Limb (tissue), 2 donors: ENCODE measurements around the gene AOC2.
"Not testable (repeated sequence)": the region's sequence is repeated elsewhere in the genome, so short reads cannot be mapped to it uniquely, and the experiment has no call there.

Experiments
- DNase-seq, 2 donors: peaks; one replicate each; pipeline ENCODE4 v3.0.0-alpha.2; 2016; ENCODE audit errors: extremely low spot score in 2 of 2

The AOC2 gene

DNA sequence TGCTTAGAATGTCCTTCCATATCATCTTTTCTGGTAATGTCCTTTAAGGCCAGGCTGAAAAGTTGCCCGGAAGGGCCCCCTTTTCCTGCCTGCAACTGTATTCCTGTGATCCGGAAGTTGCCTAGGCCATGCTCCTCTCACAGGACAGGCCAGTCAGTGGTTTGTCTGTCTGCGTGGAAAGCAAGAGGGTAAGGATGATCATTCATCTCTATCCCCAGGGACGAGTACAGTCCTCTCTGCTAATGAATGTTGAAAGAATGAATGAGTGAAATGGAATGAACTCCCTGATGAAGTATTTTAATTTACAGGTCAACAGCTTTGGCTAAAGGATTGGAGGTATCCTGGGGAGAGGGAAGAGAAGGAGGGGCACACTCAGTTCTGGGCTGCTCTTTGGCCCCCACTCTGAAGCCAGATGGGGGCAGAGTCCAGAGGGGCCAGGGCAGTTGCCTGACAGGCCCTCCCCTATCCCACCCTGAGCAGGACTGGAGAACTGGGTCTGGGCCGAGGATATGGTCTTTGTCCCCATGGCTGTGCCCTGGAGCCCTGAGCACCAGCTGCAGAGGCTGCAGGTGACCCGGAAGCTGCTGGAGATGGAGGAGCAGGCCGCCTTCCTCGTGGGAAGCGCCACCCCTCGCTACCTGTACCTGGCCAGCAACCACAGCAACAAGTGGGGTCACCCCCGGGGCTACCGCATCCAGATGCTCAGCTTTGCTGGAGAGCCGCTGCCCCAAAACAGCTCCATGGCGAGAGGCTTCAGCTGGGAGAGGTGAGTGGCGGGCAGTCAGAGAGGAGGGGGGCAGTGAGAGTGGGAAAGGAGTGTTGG, 9.8 kb downstream of the AOC2 start:
- DNase-seq, result no peak

DNA sequence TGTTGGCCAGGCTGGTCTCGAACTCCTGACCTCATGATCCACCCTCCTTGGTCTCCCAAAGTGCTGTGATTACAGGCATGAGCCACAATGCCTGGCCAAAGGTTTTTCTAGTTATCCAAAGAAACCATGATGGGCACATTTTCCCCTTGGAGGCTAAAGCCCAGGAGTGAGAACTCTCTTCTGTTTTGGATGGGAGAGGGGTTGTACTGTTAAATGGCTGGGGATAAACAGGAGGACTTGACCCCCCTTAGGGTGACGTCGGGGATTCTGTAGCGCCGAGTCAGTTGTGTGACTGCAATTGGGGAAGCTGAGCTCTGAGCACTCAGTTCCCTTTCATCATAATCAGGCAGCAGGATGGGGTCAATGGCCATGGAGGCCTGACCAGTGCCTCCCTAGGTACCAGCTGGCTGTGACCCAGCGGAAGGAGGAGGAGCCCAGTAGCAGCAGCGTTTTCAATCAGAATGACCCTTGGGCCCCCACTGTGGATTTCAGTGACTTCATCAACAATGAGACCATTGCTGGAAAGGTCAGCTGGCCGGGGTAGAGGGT, 10.7 kb downstream of the AOC2 start:
- DNase-seq, result no peak

DNA sequence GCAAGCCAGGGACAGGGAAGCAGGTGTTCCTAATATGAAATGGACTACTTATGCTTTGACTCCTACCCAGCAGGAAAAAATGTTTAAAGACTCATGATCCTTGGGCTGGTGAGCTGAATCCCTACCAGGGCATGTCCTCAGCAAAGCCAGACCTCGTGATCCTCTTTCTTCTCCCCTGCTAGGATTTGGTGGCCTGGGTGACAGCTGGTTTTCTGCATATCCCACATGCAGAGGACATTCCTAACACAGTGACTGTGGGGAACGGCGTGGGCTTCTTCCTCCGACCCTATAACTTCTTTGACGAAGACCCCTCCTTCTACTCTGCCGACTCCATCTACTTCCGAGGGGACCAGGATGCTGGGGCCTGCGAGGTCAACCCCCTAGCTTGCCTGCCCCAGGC, 11.7 kb downstream of the AOC2 start:
- DNase-seq, result not testable (repeated sequence)

DNA sequence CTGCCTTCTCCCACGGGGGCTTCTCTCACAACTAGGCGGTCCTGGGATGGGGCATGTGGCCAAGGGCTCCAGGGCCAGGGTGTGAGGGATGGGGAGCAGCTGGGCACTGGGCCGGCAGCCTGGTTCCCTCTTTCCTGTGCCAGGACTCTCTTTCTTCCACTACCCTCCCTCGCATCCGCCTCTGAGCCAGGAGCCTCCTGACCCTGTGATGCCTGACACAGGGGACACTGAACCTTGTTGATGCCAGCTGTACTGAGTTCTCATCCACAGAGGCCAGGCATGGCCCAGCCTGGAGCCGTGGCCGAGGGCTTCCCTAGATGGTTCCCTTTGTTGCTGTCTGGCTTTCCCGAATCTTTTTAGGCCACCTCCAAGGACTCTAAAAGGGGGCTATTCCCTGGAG, 12.1 kb downstream of the AOC2 start:
- DNase-seq, result not testable (repeated sequence)

DNA sequence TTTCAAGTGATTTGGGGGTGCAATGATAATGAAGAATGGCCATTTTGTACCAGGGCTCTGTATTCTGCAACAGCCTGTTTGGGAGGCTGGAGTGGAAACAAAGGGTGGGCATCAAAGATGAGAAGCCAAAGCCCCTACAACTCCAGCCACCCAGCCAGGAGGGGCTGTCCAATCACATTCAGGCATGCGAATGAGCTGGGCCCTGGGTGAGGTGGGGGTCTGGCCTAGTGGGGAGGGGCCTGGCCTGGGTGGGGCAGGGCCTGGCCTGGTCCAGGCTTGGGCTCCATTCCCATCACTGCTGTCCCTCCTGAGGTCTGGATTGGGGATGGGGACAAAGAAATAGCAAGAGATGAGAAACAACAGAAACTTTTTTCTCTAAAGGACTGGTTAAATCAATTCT, 13.0 kb downstream of the AOC2 start:
- DNase-seq, result no peak

DNA sequence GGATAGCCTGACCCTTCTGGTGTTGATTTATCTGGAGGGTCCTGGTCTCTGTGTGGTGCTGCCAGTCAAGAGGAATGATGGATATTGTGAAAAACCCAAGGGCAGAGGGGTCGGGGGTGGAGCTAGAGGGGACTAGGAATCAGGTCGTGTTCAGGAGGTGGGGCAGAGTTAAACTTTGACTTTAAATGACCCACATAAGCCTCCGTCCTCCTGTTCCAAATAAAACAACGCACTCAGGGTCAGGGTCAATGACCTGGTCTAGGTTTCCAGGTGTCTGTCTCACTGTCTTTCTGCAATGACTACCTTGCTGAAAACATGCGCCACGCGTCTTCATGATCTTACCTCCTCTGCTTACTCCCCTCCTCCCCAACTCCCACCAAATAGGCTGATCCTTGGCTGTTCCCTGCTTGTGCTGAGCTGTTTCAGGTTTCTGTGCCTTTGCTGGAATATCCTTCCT, 21.3 kb downstream of the AOC2 start:
- no peak for DNase-seq

DNA sequence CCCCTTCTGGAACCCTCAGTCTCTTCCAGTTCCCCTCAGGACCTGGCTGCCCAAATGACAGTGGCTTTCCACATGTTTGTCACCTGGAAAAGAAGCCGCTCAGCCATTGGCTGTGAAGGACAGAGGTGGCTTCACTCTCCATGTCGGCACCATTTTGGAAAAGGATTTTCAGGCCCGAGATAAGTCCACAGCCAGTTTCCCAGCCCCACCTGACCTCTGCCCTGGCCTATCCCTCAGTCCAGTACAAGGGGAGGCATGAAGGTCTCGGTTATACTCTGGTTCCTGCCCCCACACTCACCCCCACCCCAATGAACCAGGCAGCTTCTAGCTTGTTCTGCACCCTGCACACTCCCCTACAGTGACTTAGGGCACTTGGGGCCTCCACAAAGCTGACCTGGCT, 21.8 kb downstream of the AOC2 start:
- no peak for DNase-seq

DNA sequence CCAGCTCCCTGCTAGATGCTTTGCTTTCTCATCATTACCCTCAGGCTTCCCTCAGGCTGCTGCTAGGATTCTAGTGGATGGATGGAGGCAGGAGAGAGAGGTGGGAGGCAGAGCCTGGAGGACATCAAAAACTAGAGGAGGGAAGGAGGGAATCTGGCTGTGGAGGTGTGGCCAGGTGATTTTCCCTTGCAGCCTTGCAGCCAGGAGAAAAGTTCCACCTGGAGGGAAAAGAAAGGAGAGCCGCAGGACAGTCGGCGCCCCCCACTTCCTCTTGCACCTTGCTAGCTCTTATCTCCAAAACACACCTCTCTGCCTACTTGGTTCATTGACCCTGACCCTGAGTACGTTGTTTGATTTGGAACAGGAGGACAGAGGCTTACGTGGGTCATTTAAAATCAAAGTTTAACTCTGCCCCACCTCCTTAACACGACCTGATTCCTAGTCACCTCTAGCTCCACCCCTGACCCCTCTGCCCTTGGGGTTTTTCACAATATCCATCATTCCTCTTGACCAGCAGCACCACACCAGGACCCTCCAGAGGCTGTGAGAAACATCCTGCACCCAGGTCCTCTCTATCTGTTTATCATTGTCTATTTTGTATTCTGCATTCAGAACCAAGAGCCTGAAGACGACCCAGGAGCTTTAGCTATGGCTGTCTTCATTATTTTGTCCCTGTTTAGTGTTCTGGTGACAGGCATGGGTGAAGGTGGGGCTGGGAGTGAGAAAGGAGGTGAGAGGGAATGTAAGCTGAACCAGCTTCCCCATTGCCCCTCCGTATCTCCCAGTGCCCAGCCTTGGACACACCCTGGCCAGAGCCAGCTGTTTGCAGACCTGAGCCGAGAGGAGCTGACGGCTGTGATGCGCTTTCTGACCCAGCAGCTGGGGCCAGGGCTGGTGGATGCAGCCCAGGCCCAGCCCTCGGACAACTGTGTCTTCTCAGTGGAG, 22.5 kb downstream of the AOC2 start:
- no peak for DNase-seq

DNA sequence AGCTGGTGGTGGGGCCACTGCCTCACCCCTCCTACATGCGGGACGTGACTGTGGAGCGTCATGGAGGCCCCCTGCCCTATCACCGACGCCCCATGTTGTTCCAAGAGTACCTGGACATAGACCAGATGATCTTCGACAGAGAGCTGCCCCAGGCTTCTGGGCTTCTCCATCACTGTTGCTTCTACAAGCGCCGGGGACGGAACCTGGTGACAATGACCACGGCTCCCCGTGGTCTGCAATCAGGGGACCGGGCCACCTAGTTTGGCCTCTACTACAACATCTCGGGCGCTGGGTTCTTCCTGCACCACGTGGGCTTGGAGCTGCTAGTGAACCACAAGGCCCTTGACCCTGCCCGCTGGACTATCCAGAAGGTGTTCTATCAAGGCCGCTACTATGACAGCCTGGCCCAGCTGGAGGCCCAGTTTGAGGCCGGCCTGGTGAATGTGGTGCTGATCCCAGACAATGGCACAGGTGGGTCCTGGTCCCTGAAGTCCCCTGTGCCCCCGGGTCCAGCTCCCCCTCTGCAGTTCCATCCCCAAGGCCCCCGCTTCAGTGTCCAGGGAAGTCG, 23.4 kb downstream of the AOC2 start:
- not testable (repeated sequence) for DNase-seq

DNA sequence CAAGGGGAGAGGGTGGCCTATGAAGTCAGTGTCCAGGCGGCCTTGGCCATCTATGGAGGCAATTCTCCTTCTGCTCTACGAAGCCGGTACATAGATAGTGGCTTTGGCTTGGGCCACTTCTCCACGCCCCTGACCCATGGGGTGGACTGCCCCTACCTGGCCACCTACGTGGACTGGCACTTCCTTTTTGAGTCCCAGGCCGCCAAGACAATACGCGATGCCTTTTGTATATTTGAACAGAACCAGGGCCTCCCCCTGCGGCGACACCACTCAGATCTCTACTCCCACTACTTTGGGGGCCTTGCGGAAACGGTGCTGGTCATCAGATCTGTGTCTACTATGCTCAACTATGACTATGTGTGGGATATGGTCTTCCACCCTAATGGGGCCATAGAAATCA, 24.0 kb downstream of the AOC2 start:
- DNase-seq, result no peak

DNA sequence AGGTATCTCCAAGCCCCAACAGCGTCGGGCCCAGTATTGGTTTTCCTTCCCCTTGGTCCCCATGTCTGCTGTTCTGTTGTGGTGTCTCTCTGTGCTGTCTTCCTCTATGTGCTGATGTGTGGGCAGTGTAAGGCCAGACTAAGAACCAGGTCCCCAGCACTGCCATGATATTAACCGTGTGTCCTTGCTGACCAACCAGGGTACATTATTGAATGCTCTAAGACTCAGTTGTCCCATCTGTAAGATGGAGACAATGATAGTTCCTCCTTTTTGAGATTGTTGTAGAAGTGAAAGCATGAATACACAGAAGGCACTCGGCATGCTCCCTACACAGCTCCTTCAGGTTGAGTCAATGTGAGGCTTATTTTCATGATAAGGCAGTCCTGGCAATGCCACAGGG, 27.3 kb downstream of the AOC2 start:
- DNase-seq, result no peak

DNA sequence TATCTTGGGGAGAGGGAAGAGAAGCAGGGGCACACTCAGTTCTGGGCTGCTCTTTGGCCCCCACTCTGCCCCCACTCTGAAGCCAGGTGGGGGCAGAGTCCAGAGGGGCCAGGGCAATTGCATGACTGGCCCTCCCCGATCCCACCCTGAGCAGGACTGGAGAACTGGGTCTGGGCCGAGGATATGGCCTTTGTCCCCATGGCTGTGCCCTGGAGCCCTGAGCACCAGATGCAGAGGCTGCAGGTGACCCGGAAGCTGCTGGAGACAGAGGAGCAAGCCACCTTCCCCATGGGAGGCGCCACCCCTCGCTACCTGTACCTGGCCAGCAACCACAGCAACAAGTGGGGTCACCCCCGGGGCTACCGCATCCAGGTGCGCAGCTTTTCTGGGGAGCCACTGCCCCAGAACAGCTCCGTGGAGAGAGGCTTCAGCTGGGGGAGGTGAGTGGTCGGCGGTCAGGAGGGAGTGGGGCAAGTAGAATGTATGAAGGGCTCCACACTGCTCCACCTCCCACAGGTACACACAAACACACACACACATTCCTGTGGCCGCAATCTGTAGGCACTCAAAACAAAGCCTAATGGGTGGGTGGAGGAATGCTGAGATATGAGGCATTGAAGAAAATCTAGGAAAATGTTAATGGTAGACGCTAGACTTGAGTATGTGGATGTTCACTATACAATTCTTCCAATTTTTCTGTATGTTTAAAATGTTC, 28.0 kb downstream of the AOC2 start:
- DNase-seq, result no peak

DNA sequence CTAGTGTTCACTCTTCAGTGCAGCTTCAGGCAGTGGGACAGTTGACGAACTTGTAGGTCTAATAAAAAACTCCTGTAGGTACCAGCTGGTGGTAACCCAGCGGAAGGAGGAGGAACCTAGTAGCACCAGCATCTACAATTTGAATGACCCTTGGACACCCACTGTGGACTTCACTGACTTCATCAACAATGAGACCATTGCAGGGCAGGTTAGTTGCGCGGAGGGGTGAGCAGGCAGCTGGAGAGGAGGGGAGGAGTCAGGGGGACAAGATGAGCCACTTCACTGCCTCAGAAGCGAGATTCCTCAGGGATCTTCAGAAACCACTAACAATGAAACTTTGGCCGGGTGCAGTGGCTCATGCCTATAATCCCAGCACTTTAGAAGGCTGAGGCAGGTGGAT, 28.9 kb downstream of the AOC2 start:
- DNase-seq, result no peak

DNA sequence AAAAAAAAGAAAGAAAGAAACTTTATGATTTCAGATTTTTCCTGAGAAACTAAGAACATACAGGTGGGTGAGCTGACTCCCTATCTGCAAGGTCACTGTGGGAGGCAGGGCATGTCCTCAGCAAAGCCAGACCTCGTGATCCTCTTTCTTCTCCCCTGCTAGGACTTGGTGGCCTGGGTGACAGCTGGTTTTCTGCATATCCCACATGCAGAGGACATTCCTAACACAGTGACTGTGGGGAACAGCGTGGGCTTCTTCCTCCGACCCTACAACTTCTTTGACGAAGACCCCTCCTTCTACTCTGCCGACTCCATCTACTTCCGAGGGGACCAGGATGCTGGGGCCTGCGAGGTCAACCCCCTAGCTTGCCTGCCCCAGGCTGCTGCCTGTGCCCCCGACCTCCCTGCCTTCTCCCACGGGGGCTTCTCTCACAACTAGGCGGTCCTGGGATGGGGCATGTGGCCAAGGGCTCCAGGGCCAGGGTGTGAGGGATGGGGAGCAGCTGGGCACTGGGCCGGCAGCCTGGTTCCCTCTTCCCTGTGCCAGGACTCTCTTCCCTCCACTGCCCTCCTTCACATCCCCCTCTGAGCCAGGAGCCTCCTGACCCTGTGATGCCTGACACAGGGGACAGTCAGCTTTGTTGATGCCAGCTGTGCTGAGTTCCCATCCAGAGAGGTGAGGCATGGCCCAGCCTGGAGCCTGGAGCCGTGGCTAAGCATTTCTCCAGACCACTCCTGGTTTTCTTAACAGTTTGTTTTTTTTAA, 29.7 kb downstream of the AOC2 start:
- not testable (repeated sequence) for DNase-seq

DNA sequence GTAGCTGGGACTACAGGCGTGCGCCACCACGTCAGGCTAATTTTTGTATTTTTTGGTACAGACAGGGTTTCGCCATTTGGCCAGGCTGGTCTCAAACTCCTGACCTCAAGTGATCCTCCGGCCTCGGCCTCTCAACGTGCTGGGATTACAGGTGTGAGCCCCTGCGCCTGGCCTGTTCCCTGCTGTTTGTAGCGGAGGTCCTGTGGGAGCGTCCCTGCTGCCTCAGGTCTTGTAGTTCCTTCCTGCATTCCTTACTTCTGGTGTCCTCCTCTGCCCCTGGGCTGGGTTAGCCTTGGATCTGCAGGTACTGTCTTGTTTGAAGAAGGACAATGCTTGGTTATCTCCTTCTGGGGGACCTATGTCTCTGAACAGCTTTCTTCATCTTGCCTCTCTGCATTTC, 32.7 kb downstream of the AOC2 start:
- no peak for DNase-seq

DNA sequence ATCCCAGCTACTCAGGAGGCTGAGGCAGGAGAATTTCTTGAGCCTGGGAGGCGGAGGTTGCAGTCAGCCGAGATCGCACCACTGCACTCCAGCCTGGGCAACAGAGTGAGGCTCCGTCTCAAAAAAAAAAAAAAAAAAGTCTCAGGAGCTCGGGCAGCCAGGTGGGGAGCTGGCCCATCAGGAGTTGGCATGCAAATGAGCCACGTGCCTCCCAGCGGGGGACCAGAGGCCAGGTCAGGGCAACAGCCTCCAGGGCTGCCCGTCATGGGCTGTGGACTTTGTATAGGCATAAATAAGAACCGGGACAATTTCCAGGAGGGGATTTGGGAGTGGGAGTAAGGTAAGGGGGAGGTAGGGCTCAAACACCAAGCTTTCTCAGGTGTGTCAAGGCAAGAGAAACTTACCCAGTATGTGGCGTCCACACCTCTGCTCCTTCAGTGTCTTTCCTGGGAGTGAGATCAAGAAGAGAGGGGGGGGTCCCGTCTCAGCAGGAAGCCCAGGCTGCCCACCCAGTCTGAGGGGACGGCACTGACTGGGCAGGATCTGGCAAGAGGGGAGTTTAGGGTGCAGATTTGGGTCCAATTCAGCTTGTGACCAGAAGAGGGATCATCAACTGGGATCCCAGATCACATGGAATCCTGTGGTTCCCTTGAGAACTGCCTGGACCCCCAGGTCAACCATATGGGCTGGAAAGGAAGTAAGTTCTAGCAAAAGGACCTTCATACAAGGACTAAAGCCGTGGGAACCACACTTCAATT, 33.9 kb downstream of the AOC2 start:
- DNase-seq, result no peak

DNA sequence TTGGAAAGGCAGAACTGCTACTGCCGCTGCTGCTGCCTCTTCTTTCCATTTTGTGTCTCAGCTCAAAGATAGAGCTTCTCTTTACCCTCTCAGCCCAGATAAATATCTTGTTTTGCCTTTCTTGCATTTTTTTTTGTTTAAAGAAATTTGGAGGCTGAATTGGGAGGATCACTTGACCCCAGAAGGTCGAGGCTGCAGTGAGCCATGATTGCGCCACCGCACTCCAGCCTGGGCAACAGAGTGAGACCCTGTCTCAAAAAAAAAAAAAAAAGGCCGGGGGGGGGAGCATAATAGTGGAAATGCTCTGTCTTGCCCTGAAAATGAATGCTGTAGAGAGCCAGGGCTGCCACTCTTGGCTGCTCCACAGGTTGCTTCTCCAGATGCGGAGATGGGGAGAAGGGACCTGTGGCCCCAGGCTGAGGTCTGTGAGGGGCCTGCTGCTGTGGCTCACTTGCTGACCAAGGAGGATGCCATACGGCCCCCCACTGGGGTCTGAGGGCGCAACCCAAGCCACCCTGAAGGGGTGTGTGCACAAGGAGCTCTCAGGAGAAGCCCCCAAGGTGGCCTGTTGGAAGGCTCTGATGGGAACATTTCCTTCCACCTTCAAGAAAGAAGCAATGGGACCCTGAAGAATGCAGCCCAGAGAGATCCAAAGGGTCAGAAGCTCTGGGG, 34.7 kb downstream of the AOC2 start:
- DNase-seq, result no peak

DNA sequence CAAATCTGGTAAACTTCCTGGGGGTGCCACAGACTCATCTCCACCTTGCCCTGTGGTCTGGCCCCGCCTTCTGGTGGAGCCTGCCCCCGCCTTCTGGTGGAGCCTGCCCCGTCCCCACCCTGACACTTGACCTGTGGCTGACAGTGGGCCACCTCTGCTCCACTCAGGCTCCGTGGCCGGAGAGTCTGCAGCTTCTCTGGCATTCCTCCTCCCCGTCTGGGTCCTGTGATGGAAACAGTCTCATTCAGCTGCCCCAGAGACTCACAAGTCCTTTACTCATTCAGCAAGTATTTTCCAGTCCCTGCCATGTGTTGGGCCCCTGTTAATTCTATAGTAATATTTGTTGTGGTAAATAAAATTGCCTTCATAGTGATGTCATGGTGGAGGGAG, 35.2 kb downstream of the AOC2 start:
- DNase-seq, result no peak

DNA sequence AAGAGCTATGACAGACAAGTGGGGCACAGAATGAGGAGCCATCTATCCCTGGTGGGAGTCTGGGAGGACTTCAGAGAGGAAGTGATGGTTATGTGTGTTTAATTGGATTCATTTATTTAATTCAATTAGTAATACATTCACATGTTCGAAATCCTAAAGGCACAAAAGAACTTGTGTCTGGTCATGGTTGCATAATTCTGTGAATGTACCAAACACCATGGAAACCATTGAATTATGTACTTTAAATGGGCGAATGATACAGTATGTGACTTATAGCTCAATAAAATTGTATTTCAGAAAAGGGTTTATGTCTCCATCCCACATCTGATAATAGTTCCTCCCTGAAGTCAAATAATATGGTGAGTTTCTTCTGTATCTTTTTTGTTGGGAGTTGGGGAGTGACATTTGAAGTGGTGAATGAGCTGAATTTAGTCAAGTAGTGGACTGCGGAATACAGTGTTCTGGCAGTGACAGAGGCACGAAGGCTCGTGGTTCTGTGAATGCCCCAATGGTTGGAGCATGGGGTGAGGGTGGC, 36.5 kb downstream of the AOC2 start:
- no peak for DNase-seq
